ENCODE results near the gene MYBPC2. TPM values are rescaled to one million over a fixed set of nuclear protein-coding genes. Genes with fewer than 3 reads are reported as not detected.

MYBPC2 gene
- total and polyA plus RNA-seq, 2 of the 4 experiments (the other 2 are of a cell fraction): not detected

DNA sequence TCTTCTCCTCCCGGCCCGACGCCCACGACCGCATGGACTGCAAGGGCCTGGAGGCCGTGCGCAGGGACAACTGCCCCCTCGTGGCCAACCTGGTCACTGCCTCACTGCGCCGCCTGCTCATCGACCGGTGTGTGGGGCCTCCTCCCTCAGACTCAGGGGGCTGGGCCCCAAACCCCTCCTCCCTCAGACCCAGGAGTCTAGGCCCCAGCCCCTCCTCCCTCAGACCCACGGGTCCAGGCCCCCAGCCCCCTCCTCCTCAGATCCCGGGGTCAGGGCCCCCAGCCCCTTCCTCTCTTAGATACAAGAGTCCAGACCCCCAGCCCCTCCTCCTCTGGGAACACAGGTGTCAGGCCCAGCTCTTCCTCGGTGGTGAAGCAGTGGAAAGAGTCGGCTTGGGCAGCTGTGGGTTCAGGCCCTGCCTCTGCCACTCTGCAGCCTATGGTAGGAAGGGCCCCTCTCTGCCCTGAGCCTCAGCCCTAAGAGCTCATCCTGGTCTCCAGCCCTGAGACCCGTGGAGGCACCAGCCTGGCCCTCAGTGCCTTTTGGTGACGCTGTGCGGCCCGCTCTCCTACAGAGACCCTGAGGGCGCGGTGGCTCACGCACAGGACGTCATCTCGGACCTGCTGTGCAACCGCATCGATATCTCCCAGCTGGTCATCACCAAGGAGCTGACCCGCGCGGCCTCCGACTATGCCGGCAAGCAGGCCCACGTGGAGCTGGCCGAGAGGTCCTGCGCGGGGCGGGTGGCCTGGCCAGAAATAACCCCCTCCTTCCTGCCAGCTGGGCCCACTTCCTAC, 17.6 kb upstream of the MYBPC2 start:
- Histone ChIP-seq H3K27ac (ENCODE audit: insufficient read depth, low read length) (no peak overlapping the region), H3K23ac (ENCODE audit: low read depth, low read length) (no peak overlapping the region), H3K18ac (ENCODE audit: low read depth, low read length) (no peak overlapping the region), H3K9me1 (ENCODE audit: insufficient read depth, low read length) (no peaks in the 10 kb centered on the region), H2BK20ac (ENCODE audit: low read depth, low read length) (no peak overlapping the region), H2BK5ac (ENCODE audit: low read depth, low read length, poor library complexity, severe bottlenecking) (no peak overlapping the region), H3K4me1 (ENCODE audit: control insufficient read depth, insufficient read depth, low read length) (no peaks in the 10 kb centered on the region), H3K4me2 (ENCODE audit: low read depth, low read length) (no peak overlapping the region), H2AK5ac (ENCODE audit: low read depth, low read length) (no peak overlapping the region), H2BK120ac (ENCODE audit: low read depth, low read length) (no peak overlapping the region), H3K79me1 (ENCODE audit: low read depth in 1 of 2, low read length in 2 of 2) (no peaks in the 10 kb centered on the region), H2BK15ac (ENCODE audit: low read depth, low read length) (no peak overlapping the region), H3K36me3 (ENCODE audit: control insufficient read depth, insufficient read depth, low read length) (peaks cover 2% of the 10 kb centered on the region; the same call in 1 of the 2 replicates), H4K8ac (ENCODE audit: low read depth in 2 of 2, low read length in 2 of 2) (no peak overlapping the region), H3K4me3 (ENCODE audit: insufficient read depth, low read depth, low read length) (no peak overlapping the region), H4K5ac (ENCODE audit: low read depth, low read length) (no peak overlapping the region), H3K56ac (ENCODE audit: extremely low read depth, insufficient read depth, low read length) (no peak overlapping the region), H3K9ac (ENCODE audit: low read depth, low read length) (no peak overlapping the region), H3K27me3 (ENCODE audit: control insufficient read depth, insufficient read depth, low read length) (peaks cover 17% of the 10 kb centered on the region), H2AK9ac (replicated peaks; ENCODE audit: low read depth, low read length, poor library complexity) (peak overlapping the region; percentile 28), H3K14ac (replicated peaks; ENCODE audit: low read depth, low read length) (no peak overlapping the region), H3K4ac (ENCODE audit: low read depth, low read length) (no peak overlapping the region), H3K9me3 (ENCODE audit: control insufficient read depth, insufficient read depth, low read length) (no peaks in the 10 kb centered on the region), H4K20me1 (ENCODE audit: insufficient read depth, low read length) (no peaks in the 10 kb centered on the region), H2AFZ (replicated peaks; ENCODE audit: low read length, poor library complexity) (peak overlapping the region; percentile 41), H4K91ac (ENCODE audit: insufficient read depth, low read depth, low read length) (no peak overlapping the region)
- no TSS peak for BruUV-seq (replicated peaks)
- CTCF ChIA-PET: no interaction called here
- intact Hi-C loops (cut with micrococcal nuclease): loop anchor here (1.0 to 2.0 kb wide), 2 partner anchors 30 to 47 kb away; partner anchors contain the start of gene POLD1
- dilution Hi-C loops (cut with HindIII; ENCODE audit: low sequenced_read_pairs, unreplicated experiment): no loop called here
- WGBS, 2 experiments (ENCODE audit: extremely low coverage in 2 of 2, insufficient read length in 1 of 2): 51% methylated on average over 19 of the region's 37 CpGs; no CpG with 5 or more reads in 1 of the 2 experiments
- in situ Hi-C loops (cut with MboI; ENCODE audit: low sequenced_read_pairs): no loop called here
- DNase-seq (peak; percentile 54), ATAC-seq (ENCODE audit: low read depth) (peak; percentile 94)
- POLR2A ChIA-PET (ENCODE audit: unreplicated experiment): no interaction called here
- TF ChIP-seq SMC3 (IDR thresholded peaks at IDR 0.05; ENCODE audit: low read depth, low read length): peak; percentile 68
- TF ChIP-seq RAD21 (IDR thresholded peaks at IDR 0.05; ENCODE audit: low read length): peak; percentile 61
- TF ChIP-seq MAZ (IDR thresholded peaks at IDR 0.05; ENCODE audit: borderline replicate concordance, low read depth, low read length): peak; percentile 34; the same call in 1 of the 2 replicates
- TF ChIP-seq, protein P1, sequence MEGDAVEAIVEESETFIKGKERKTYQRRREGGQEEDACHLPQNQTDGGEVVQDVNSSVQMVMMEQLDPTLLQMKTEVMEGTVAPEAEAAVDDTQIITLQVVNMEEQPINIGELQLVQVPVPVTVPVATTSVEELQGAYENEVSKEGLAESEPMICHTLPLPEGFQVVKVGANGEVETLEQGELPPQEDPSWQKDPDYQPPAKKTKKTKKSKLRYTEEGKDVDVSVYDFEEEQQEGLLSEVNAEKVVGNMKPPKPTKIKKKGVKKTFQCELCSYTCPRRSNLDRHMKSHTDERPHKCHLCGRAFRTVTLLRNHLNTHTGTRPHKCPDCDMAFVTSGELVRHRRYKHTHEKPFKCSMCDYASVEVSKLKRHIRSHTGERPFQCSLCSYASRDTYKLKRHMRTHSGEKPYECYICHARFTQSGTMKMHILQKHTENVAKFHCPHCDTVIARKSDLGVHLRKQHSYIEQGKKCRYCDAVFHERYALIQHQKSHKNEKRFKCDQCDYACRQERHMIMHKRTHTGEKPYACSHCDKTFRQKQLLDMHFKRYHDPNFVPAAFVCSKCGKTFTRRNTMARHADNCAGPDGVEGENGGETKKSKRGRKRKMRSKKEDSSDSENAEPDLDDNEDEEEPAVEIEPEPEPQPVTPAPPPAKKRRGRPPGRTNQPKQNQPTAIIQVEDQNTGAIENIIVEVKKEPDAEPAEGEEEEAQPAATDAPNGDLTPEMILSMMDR (conservative IDR thresholded peaks at IDR 0.05; ENCODE audit: low read depth, low read length): peak; percentile 71
- TF ChIP-seq NFE2L2 (IDR thresholded peaks at IDR 0.05; ENCODE audit: low read depth, low read length): no peak
- TF ChIP-seq CEBPB (IDR thresholded peaks at IDR 0.05; ENCODE audit: low read depth, low read length): no peak
